HG02840 (cell line): ENCODE results near the gene DUS4L.
A peak's percentile ranks its signal among the peaks of the same experiment; 100 is the strongest.

Experiments
- ATAC-seq: cut with Tn5 transposase; IDR thresholded peaks from one replicate; pipeline ENCODE4 v1.9.1; 2021; ENCODE audit warnings: mild to moderate bottlenecking, moderate library complexity, moderate number of reproducible peaks; ENCODE audit not compliant: unreplicated experiment, low FRiP score

DUS4L gene

DNA sequence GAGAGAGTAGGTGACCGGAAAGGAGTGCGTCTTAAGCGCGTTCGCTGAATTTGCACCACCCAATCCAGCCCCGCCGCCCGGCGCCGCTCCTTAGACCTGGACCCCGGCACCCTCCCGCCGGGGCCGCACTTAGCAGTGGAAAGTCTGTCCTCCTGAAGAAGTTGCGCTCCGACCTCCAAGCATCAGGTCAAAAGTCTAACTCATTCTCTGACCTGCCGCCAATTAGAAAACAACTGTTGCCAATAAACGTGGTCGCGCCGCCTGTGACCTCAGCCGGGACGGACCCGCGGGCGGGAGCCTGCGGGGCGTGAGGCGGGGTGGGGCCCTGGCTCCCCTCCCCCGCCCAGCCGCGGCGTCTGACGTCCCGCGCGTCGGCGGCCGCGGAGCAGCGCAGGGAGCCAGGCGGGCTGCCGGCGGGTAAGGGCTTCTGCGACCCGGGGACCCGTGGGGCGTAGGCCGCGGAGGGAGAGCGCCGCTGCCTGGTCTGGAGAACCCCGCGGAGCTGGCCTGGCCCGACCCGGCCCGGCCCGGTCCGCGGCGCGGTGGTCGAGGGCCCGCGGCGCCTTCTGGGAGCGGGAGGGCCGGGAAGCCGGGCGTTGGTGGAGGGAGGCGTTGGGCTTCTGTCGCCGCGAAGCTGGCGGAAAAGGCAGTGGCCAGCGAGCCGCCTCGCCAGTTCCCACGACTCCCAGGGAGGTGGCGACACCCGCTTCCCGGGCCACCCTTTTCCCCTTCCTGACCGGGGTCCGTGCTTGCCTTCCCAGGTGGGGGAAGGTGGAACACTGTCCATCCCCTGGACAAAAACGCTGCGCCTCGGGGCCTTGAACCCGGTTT lies 16.3 kb downstream of the DUS4L start, which contains the start of gene BCAP29:
TSS of gene BCAP29 (plus strand) at position 362 of the 831 bp plus-strand sequence. CDS start 527 bp downstream, outside the sequence.
- peak; percentile 92 for ATAC-seq

- ATAC-seq: no peak
These were observed 17.1 kb downstream of the DUS4L start for GRCh38 chr7:107580716-107581383.

DNA sequence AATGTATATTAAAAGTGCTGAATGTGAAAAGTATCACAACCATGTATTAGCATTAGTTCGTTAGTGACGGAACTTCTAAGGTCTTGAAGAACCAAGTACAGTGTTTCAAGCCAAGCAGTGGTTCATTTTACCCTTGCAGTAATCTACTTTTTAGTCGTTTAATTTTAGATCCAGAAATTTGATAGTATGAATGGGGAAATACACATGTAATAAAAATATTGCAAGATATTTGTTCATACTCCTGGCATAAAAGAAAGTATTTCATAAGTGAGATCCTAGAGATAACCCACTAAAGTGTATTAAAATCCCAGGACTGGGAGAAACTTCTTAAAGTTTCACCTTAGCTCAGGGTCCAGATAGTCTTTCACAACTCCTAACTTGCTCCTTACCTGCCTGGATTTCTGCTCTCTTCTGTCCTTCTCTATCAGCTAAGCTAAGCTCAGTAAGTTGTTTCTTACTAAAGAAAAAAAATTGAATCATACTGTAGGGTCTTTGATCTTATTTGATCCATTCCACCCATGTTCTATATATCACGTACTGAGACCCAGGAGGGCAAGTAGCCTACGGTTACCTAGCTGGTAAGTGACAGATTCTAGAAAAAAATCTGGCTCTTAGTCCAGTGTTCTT lies 17.7 kb downstream of the DUS4L start:
- no peak for ATAC-seq

DNA sequence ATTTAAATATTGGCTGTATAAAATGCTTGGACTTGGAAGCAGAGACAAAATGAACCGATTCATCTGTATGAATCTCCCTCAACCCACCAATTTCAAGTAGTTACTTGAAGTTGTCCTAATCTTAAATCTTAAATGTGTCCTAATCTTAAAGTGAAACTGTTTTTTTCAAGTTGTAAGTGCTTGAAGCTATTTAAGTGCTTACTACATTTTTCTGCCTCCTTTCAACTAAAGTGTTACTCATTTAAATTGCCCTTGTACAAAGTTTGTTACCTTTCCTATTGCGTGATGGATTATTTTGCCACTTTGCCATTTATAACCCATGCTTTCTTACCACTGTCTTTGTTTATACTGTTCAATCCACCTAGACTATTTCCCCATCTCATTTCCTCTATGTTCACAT lies 19.1 kb downstream of the DUS4L start:
- ATAC-seq: no peak

- no peak for ATAC-seq
These were observed 20.9 kb downstream of the DUS4L start for GRCh38 chr7:107584716-107585115.

DNA sequence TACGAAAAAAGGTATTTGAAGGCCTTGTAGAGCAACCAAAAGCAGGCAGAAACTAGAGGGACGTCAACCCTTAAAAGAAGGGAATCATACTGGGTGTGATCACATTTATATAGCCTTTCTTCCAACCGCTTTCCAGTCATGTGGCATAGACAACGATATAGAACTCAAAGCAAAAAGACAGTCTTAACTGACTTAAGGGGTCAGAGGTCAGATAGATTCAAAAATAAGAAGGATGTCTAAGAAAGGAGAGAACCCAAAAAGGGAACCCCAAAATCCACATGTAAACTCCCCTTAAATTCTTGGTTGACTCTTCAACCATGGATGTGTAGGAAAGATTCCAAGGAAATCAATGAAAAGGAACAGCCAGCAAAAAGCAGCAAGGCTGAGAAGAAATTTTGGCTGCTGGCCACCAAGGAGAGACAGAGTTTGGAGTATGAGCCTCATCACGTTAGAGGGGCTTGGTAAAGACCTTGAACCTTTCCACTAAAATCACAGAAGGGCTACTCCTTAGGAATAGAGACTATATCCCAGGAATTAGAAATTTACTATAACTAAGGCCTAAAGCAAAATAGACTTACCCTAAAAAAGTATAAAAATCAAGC lies 24.9 kb downstream of the DUS4L start:
- no peak for ATAC-seq

DNA sequence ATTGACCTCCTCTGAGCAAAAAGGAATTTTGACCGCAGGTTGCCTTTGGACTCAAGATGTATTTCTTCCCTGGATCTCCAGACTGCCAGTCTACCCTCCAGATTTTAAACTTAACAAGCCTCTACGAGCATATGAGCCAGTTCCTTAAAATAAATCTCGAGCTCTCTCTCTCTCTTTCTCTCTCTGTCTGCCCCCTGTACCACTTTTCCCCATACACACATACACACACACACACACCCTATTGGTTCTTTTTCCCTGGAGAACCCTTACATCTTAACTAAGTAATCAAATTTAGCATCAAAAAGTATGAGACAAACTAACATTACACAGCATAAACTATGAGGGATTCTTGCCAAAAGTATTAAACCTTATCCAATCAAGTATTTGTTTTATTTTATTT lies 27.6 kb downstream of the DUS4L start:
- no peak for ATAC-seq

DNA sequence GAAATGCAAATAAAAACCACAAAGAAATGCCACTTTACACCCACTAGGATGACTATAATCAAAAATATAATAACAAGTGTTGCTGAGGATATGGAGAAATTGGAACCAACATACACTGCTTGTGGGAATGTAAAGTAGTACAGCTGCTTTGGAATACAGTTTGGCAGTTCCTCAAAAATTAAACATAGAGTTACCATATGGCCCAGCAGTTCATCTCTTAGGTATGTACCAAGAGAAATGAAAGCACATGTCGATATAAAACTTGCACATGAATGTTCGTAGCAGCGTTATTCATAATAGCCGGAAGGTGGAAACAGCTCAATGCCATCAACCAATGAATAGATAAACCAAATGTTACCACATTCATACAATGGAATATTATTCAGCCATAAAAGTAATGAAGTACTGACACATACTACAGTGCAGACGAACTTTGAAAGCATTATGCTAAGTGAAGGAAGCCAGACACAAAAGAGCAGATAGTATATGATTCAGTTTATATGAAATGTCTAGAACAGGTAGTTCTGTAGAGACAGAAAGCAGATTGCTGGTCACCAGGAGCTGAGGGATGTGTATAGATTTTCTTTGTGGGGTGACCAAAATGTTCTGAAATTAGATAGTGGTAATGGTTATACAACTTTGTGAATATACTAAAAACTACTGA lies 28.7 kb downstream of the DUS4L start:
- ATAC-seq: no peak

DNA sequence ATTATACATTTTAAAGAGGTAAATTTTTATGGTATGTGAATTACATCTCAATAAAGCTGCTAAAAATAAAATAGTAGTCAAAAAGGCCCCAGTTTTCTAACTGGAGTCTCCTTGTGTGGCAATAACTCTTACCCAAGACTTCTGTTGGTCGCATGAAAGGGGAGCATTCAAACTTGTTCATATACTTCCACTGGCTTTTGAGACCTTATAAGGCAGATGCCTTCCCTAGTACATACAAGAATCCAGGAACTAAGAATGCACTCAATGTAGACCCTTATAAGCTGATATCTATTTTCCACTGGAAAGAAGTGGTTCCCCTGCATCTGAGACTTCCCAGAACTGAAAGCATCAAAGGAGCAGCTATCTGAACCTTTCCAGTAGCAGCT lies 29.2 kb downstream of the DUS4L start:
- ATAC-seq: no peak

- ATAC-seq: no peak
These were observed 31.4 kb downstream of the DUS4L start for GRCh38 chr7:107594961-107595737.

GRCh38 chr7:107596881-107597581 lies 33.3 kb downstream of the DUS4L start:
- ATAC-seq: no peak

DNA sequence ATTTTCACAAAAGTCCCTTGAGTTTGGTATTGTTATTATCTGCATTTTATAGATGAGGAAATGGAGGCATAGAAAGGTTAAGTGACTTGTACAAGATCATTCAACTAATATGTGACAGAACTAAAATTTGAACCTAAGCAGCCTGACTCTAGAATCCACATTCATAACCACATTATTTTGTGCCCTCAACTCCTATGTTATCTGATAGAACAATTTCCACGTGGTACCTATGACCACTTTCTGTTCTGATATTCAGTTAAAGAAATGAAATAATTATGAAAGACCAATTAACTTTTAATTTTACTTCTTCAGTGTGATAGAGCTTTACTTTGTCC lies 33.8 kb downstream of the DUS4L start:
- no peak for ATAC-seq

- no peak for ATAC-seq
These were observed 34.2 kb downstream of the DUS4L start for GRCh38 chr7:107597953-107598352.

DNA sequence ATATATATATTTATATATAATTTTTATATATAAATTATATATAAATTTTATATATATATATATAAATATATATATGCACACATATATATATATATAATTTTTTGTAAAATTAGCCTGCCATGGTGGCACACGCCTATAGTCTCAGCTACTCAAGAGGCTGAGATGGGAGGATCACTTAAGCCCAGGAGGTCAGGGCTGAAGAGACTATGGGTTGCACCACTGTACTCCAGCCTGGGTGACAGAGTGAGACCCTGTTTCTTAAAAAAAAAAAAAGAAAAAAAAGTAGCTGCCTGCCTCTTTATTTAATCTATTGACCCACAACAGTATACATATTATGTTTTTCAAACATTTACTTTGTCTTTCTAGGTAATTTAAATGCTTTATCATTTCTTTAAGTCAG lies 35.5 kb downstream of the DUS4L start:
- no peak for ATAC-seq

DNA sequence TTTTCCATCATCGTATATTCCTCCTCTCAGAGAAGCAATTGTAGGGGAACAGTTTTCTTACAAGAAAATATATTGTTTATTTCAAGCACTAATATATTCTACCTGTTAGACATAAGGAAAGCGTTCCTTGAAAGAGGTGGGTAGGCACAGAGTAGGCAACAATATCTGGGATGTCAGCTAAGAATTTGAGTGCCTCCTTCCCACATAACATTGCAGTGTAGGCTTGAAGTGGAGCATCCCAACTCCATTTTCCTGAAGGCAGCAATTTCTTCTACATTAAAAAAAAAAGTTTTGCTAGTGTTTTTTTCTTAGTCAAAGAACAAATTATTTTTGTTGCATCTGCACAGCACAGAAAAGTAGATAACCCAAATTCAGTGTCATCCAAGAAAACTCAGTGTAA lies 37.0 kb downstream of the DUS4L start:
- ATAC-seq: no peak

DNA sequence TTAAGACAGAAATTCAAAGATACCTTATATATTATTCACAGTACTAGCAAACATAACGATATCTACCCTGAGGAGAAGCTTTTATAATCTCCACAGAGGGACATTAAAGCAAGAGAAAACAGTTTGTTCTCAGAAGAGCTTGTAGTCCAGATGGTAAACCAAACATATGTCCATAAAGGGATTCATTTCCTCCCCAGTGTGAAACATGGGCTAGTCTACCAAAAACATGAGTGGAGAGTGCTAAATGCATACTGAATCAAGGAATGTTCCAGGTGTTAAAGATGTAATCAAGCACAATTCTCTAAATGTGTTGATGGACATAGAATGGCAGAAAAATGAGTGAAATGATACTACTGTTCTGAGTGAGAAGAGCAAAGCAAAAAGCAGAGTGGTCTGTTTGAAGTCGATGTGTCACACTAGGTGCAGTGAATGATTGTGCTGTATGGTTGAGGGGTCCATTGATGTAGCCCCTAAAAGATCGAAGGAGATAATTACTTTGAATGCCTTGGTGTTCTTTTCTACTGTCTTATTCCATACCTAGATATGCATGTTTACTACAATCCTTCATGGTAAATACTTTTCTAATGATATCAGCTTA lies 41.5 kb downstream of the DUS4L start:
- ATAC-seq: no peak

- no peak for ATAC-seq
These were observed 42.5 kb downstream of the DUS4L start for GRCh38 chr7:107606303-107606702.

DNA sequence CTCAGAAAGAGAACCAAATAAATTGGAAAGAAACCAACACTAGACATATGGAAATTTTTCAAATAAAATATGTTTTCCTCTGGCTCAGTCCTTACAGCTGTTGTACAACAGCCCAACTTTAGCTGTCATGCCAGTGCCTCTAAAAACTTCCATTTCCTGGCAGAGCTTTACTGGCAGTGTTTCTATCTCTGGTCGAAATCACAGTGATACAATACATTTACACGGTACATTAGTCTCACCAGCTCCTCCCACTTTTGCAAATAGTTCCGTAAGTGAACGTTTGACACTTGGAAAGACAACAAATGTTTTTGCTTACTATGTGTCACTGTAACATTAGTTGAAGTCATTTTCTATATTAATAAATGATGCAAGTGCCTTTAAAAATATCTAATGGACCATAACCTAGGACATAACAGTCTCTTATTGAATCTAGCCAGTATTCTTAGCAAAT lies 46.1 kb downstream of the DUS4L start:
- no peak for ATAC-seq

- ATAC-seq: no peak
These were observed 46.6 kb downstream of the DUS4L start for GRCh38 chr7:107610323-107610722.
